HG03108 (cell line): ENCODE data around the gene RNU1-3.
"Not testable (repeated sequence)": the region's sequence is repeated elsewhere in the genome, so short reads cannot be mapped to it uniquely, and the experiment has no call there.

Experiments used
- ATAC-seq: cut with Tn5 transposase; IDR thresholded peaks from one replicate; pipeline ENCODE4 v1.9.1; 2021; ENCODE audit warnings: moderate library complexity; ENCODE audit not compliant: unreplicated experiment

The RNU1-3 gene

GRCh38 chr1:16639091-16640031 is 27.4 kb downstream of the RNU1-3 start:
- ATAC-seq: not testable (repeated sequence)

GRCh38 chr1:16637941-16638778 is 28.6 kb downstream of the RNU1-3 start:
- not testable (repeated sequence) for ATAC-seq

- not testable (repeated sequence) for ATAC-seq
Observed at GRCh38 chr1:16636551-16637195, 30.1 kb downstream of the RNU1-3 start.

GRCh38 chr1:16635959-16636358 is 30.8 kb downstream of the RNU1-3 start:
- not testable (repeated sequence) for ATAC-seq

GRCh38 chr1:16633540-16634282 is 33.0 kb downstream of the RNU1-3 start:
- ATAC-seq: not testable (repeated sequence)

GRCh38 chr1:16632044-16632850 is 34.5 kb downstream of the RNU1-3 start:
- ATAC-seq: not testable (repeated sequence)

- ATAC-seq: no peak
Observed at GRCh38 chr1:16631248-16632043, 35.3 kb downstream of the RNU1-3 start.

- no peak for ATAC-seq
Observed at GRCh38 chr1:16630661-16631247, 36.0 kb downstream of the RNU1-3 start.

- not testable (repeated sequence) for ATAC-seq
Observed at GRCh38 chr1:16629916-16630530, 36.7 kb downstream of the RNU1-3 start.

GRCh38 chr1:16628361-16629111 is 38.2 kb downstream of the RNU1-3 start:
- no peak for ATAC-seq

- ATAC-seq: not testable (repeated sequence)
Observed at GRCh38 chr1:16626409-16626983, 40.3 kb downstream of the RNU1-3 start.

GRCh38 chr1:16625497-16626408 is 41.0 kb downstream of the RNU1-3 start:
- ATAC-seq: no peak

GRCh38 chr1:16623812-16624719 is 42.7 kb downstream of the RNU1-3 start:
- not testable (repeated sequence) for ATAC-seq

- ATAC-seq: not testable (repeated sequence)
Observed at GRCh38 chr1:16623337-16623736, 43.4 kb downstream of the RNU1-3 start.
